HL-60 (cell line): Measurements from ENCODE around the gene C16orf82.

ENCODE experiments used
- CTCF ChIP-seq: IDR thresholded peaks from one replicate; pipeline ENCODE4 v1.5.1; 2011; ENCODE audit warnings: low read length, control low read depth, inconsistent platforms; ENCODE audit not compliant: insufficient read depth
- GABPA ChIP-seq: IDR thresholded peaks from 2 replicates; pipeline ENCODE4 v1.6.1; 2012; ENCODE audit warnings: low read depth
- POLR2AphosphoS5 ChIP-seq: IDR thresholded peaks from 2 replicates; pipeline ENCODE4 v1.6.1; 2012; ENCODE audit warnings: low read depth
- REST ChIP-seq: IDR thresholded peaks from 2 replicates; pipeline ENCODE4 v1.6.1; 2012; ENCODE audit warnings: low read depth; ENCODE audit not compliant: insufficient replicate concordance
- SPI1 ChIP-seq: IDR thresholded peaks from 2 replicates; pipeline ENCODE4 v1.6.1; 2012; ENCODE audit warnings: low read depth, mild to moderate bottlenecking, borderline replicate concordance

- TF ChIP-seq CTCF (no peak), POLR2AphosphoS5 (no peak), REST (no peak), SPI1 (no peak), GABPA (no peak)
These were observed 40.5 kb downstream of the C16orf82 start for GRCh38 chr16:27107185-27107592.
